Large intestine (tissue), 3 donors: ENCODE results near the gene TNFAIP1. TPM values are rescaled to one million over a fixed set of nuclear protein-coding genes. Genes with fewer than 3 reads are reported as not detected.
A peak's percentile ranks its signal among the peaks of the same experiment; 100 is the strongest.

Experiments
- DNase-seq, 2 donors: peaks; one replicate each; pipeline versions ENCODE4 v3.0.0 to v3.0.0-alpha.2; 2013
- H3K27ac ChIP-seq: one replicate; pipeline ENCODE4 v1.5.1; 2013; ENCODE audit warnings: low read length
- H3K27me3 ChIP-seq: 2 replicates; pipeline ENCODE4 v1.6.1; 2013; ENCODE audit warnings: low read length; ENCODE audit not compliant: control insufficient read depth, insufficient read depth
- H3K36me3 ChIP-seq: 2 replicates; pipeline ENCODE4 v1.6.1; 2013; ENCODE audit warnings: low read length; ENCODE audit not compliant: control insufficient read depth, insufficient read depth
- H3K4me1 ChIP-seq: one replicate; pipeline ENCODE4 v1.6.1; 2013; ENCODE audit warnings: low read length; ENCODE audit not compliant: control insufficient read depth, insufficient read depth
- H3K4me3 ChIP-seq: one replicate; pipeline ENCODE4 v1.5.1; 2013; ENCODE audit warnings: low read length
- H3K9me3 ChIP-seq: one replicate; pipeline ENCODE4 v1.6.1; 2013; ENCODE audit warnings: mild to moderate bottlenecking, low read depth, low read length, moderate library complexity; ENCODE audit not compliant: control insufficient read depth
- WGBS: methylation state at CpG from one replicate; pipeline ENCODE4 v1.1.5; 2013; ENCODE audit warnings: low lambda C conversion rate; ENCODE audit not compliant: insufficient coverage; 5-methylcytosine and 5-hydroxymethylcytosine counted together
- polyA plus RNA-seq: library from polyadenylated mRNA; unstranded; fragments of 120-200 nt; gene quantifications from one replicate; pipeline ENCODE4 v1.2.1, GENCODE V29; 2013

Gene TNFAIP1
- polyA plus RNA-seq, 1 donor, result 31.8 TPM

- DNase-seq, result peak in 1 of 2 donors; percentile 44
- Histone ChIP-seq H3K4me3 (peak overlapping the region; percentile 16), H3K9me3 (peaks cover 7% of the 10 kb centered on the region), H3K36me3 (no peaks in the 10 kb centered on the region), H3K27me3 (peaks cover 15% of the 10 kb centered on the region), H3K4me1 (peaks cover 3% of the 10 kb centered on the region), H3K27ac (no peak overlapping the region)
- no CpG with 5 or more reads among the region's 38 CpGs for WGBS
Observed at GRCh38 chr17:28306954-28307401, 28.6 kb upstream of the TNFAIP1 start.

DNA sequence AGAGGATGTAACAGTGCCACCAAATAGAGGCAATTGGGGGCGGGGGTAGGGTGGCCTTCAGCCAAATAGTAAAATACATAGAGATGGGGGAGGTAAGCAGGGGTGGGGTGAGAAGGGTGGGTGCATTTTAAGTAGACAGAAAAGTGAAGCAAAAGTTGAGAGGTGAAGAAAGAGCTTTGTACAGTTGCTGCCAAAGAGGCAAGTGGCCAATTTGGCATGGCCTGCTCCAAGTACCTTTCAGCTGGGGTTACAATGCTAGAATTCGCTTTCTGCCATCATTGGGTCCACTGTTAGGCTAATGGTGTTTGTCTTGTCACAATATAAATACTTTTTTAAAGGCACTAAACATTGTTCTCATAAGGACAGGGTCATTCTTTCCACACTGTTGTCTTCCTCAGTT, 21.7 kb upstream of the TNFAIP1 start:
- H3K4me1 ChIP-seq, result peaks cover 5% of the 10 kb centered on the region
- no peak overlapping the region for H3K4me3 ChIP-seq
- no CpG with 5 or more reads among the region's 2 CpGs for whole genome bisulfite sequencing
- DNase-seq, result no peak
- H3K27me3 ChIP-seq, result no peaks in the 10 kb centered on the region
- H3K27ac ChIP-seq, result no peak overlapping the region
- no peaks in the 10 kb centered on the region for H3K36me3 ChIP-seq
- no peaks in the 10 kb centered on the region for H3K9me3 ChIP-seq

- no CpG with 5 or more reads among the region's 4 CpGs for WGBS
Observed at GRCh38 chr17:28315846-28316705, 19.5 kb upstream of the TNFAIP1 start.

GRCh38 chr17:28317099-28317965, 18.2 kb upstream of the TNFAIP1 start:
- DNase-seq, result no peak
- WGBS, result 81% methylated on average over 6 of the region's 21 CpGs
- Histone ChIP-seq H3K4me3 (no peak overlapping the region), H3K27ac (no peak overlapping the region), H3K9me3 (no peaks in the 10 kb centered on the region), H3K36me3 (no peaks in the 10 kb centered on the region), H3K4me1 (peaks cover 5% of the 10 kb centered on the region), H3K27me3 (no peaks in the 10 kb centered on the region)

More at GRCh38 chr17:28315846-28316705, 19.5 kb upstream of the TNFAIP1 start:
- Histone ChIP-seq H3K9me3 (no peaks in the 10 kb centered on the region), H3K4me1 (peaks cover 5% of the 10 kb centered on the region), H3K4me3 (no peak overlapping the region), H3K27me3 (no peaks in the 10 kb centered on the region), H3K36me3 (no peaks in the 10 kb centered on the region), H3K27ac (no peak overlapping the region)
- no peak for DNase-seq

DNA sequence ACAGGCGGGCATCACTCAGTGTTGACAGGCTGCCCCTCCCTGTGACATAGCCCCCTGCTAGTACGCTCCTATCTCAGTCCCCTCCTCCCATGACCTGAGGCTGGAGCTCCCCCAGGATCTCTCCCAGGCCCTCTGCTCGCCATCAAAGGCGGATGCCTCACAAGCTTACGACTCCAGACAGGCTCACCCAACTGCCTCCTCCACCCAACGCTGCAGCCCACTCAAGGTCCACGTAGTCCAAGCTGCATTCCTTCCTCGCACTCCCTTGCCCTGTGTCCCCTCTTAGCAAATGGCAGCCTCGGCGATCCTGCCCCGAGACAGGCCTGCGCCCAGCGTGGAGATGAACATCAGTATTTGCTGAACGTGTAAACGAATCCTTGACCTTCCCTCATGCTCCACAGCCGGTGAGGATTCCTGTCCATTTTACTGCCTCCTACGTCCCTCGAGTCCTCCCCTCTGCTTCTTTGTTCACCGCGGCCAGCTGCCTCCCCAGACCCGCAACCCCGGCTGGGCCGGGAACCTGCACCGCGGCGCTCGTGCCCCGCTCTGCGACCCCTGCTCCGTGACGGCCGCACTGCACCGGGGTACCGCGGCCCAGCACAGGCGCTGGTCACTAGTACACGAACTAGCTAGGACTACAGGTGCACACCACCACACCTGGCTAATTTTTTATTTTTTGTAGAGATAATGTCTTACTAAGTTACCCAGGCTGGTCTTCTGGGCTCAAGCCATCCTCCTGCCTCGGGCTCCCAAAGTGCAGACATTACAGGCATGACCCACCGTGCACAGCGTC, 17.4 kb upstream of the TNFAIP1 start:
- Histone ChIP-seq H3K9me3 (no peaks in the 10 kb centered on the region), H3K27ac (peak overlapping the region; percentile 28), H3K27me3 (no peaks in the 10 kb centered on the region), H3K4me3 (peak overlapping the region; percentile 59), H3K4me1 (peaks cover 7% of the 10 kb centered on the region), H3K36me3 (no peaks in the 10 kb centered on the region)
- WGBS, result no CpG with 5 or more reads among the region's 40 CpGs
- DNase-seq, result peak in 1 of 2 donors; percentile 29

DNA sequence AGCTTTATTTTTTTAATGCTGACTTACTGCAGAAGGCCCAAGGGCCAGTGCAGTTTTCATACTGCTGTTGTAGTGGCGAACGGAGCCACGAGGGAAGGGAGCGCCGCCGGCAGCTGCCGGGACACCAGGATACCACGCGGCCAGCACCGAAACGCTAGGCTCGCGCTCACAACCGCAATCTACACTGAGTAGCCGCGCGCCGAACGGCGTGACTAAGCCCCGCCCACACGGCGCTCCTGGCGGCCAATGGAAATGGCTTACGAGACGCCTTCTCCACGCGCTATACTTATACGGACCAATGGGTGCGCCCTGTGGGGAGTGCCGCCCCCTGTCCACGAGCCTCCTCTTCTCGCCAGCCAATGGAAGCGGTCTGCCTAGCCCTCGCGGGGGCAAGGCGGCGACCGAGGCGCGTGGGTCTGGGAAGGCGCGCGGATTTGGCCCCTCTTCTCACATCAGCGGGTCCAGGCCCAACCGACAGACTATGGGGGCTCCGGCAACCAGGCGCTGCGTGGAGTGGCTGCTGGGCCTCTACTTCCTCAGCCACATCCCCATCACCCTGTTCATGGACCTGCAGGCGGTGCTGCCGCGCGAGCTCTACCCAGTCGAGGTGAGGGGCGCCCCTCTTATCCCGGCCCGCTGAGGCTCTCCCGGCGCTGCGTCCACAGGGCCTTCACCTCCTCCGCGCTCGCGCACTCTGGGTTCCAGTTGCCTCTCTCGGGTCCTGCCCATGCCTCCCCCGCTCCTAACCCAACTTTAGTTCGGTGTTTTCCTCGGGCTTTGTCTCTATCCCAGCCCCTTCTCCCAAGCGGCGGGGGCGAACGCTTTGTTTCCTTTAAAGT, 16.6 kb upstream of the TNFAIP1 start, which contains the start of gene TMEM97:
TMEM97 (plus strand) TSS at position 442 of the 839 bp plus-strand sequence; CDS start at position 482, 40 bp downstream.
- Histone ChIP-seq H3K27me3 (no peaks in the 10 kb centered on the region), H3K27ac (peak within 1 kb of the TSS; percentile 72), H3K36me3 (no peaks in the 10 kb centered on the region), H3K4me3 (peak within 1 kb of the TSS; percentile 59), H3K4me1 (peaks cover 12% of the 10 kb centered on the region), H3K9me3 (no peaks in the 10 kb centered on the region)
- WGBS, result no CpG with 5 or more reads among the region's 72 CpGs
- peak; percentile 97 to 98 for DNase-seq

GRCh38 chr17:28319598-28319935, 16.0 kb upstream of the TNFAIP1 start:
- Histone ChIP-seq H3K9me3 (no peaks in the 10 kb centered on the region), H3K36me3 (no peaks in the 10 kb centered on the region), H3K4me3 (peak overlapping the region; percentile 59), H3K4me1 (peaks cover 17% of the 10 kb centered on the region), H3K27me3 (no peaks in the 10 kb centered on the region), H3K27ac (peak overlapping the region; percentile 72)
- no peak for DNase-seq
- no CpG with 5 or more reads among the region's 7 CpGs for WGBS

GRCh38 chr17:28320215-28321061, 15.1 kb upstream of the TNFAIP1 start:
- Histone ChIP-seq H3K4me3 (peak overlapping the region; percentile 59), H3K9me3 (no peaks in the 10 kb centered on the region), H3K27me3 (no peaks in the 10 kb centered on the region), H3K27ac (no peak overlapping the region), H3K4me1 (peaks cover 26% of the 10 kb centered on the region), H3K36me3 (peaks cover 2% of the 10 kb centered on the region)
- no peak for DNase-seq
- 100% methylated on average over 1 of the region's 8 CpGs for WGBS

GRCh38 chr17:28324267-28324745, 11.3 kb upstream of the TNFAIP1 start:
- Histone ChIP-seq H3K36me3 (peaks cover 27% of the 10 kb centered on the region), H3K27me3 (no peaks in the 10 kb centered on the region), H3K4me1 (peaks cover 31% of the 10 kb centered on the region), H3K4me3 (no peak overlapping the region), H3K9me3 (no peaks in the 10 kb centered on the region), H3K27ac (no peak overlapping the region)
- no CpG with 5 or more reads among the region's 5 CpGs for WGBS
- no peak for DNase-seq
